NCI-H146 treated with DMSO at 0.1 percent for 48 hours (cell line): ENCODE results near the gene SYT9.

Experiments
- DNase-seq: peaks from one replicate; lab custom pipeline; 2025; ENCODE audit not compliant: unreplicated experiment; lab: John Stamatoyannopoulos, UW

SYT9 gene

DNA sequence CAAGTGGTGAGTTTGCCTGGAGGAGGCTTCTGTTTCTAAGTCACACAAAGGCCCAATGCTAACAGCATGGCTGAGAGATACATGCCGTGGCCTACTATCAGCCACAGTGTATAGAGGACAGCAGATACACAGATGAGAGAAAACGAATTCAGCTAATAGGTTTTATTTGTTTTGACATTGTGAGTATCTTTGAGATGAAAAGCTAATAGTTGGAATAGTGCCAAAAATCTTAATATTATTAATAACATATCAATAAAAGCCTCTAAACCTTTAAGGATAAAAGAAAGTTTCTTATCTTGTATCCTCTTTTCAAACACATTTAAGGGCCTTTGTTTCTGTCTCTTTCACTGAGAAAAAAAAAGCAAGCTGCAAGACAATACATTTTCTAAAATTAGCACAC is 203.2 kb downstream of the SYT9 start:
- DNase-seq: no peak

DNA sequence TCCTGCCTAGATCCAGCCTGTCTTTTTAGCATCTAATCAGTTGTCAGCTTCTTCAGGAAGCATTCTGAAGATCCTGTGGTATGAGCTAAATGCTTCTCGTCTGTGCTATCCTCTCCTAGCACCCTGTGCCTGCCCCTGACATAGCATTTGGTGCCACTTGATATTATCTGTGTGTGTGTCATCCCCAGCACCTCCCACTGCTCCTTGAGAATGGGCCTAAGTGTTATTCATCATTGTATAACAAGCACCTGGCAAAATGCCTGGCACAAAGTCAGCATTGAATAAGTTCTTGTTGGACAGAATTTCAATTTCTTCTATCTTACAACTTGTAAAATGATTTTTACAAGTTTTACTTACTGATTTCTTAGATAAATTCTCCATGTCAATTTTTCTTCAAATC is 205.5 kb downstream of the SYT9 start:
- DNase-seq: no peak

DNA sequence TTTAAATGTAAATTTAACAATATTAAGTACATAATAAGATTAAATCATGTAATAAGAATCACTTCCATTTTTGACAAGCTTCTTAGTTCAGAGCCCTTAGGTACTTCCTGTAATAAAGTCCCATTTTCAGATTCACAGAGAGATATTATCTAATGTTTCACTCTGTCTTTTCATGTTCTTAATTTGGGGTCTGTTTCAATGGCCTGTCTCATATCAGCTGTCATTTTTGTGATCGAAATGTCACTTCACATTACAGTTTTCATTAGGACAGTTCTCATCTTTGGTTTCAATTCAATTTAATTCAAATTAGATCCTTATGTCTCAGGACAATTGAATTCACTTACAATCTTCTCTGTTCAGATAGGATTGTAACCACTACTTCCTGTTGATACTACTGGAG is 211.0 kb downstream of the SYT9 start:
- no peak for DNase-seq

- DNase-seq: no peak
Measured at GRCh38 chr11:7467652-7468051, 215.9 kb downstream of the SYT9 start.

- no peak for DNase-seq
Measured at GRCh38 chr11:7469351-7469865, 217.7 kb downstream of the SYT9 start.

DNA sequence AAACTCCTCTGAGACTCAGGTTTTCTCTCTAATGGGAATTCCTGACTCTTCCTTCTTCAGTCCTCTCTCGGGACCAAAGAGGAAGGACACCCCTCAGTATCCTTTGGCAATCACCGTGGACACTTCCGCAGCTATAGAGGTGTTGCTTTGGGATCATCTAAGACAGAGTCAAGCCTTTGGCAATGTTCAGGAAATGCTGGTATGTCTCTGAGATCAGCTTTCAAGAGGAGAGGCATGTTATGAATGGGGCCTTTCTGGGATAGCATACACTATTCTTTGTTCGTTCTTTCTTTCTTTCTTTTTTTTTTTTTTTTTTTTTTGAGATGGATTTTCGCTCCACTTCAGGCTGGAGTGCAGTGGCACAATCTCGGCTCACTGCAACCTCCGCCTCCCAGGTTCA is 219.4 kb downstream of the SYT9 start:
- no peak for DNase-seq

DNA sequence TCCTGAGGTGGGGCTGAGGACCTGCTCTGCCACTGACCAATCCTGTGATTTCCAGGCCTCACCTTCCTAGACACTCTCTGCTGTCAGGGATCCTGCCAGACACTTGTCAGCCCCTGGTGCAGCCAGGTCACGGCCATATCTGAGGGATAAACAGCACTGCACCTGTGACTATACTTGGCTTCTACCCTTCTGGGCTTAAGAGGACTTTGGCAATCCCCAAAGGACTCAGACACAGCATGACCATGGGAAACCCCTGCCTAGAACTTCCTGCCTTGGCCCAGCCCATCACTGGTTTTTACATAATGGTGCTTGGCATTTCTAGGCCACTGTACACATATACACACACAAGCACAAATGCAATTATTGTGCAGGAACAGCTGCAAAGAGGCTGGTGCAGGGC is 222.0 kb downstream of the SYT9 start:
- DNase-seq: no peak

DNA sequence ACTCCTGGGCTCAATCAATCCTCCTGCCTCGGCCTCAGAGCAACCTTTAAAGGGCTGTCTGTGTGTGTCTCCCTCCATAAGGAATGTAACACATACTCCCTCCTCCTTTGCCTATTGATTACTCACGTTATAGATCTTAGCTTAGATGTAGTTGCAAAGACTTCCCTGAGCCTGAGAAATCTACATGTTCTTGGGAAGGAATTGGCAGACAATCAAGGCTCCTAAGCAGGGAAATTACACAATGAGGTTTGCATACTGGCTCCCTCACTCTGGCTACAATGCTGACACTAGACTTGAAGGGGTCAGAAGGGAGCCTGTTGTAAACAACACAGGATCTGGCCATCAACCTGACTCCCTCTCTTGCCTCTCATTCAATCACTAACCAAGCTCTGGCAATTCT is 228.4 kb downstream of the SYT9 start:
- no peak for DNase-seq

- DNase-seq: no peak
Measured at GRCh38 chr11:7484131-7484530, 232.4 kb downstream of the SYT9 start.

DNA sequence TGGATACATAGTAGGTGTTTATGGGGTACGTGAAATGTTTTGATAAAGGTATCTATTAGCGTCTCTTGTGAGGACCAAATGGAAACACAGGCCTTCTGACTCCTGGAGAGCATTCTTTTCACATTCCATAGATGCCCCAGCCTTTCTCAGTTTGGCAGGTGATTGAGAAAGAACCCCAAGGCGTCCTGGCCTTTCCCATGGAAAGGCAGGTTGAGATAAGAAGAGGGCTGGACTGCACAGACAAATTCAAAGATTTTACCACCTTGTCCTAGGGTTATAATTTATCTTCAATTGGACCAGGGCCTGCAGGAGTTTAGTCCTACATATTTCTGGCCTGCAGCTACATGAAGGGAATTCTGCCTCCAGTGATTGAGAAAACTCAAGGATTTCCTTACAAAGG is 232.9 kb downstream of the SYT9 start:
- no peak for DNase-seq

DNA sequence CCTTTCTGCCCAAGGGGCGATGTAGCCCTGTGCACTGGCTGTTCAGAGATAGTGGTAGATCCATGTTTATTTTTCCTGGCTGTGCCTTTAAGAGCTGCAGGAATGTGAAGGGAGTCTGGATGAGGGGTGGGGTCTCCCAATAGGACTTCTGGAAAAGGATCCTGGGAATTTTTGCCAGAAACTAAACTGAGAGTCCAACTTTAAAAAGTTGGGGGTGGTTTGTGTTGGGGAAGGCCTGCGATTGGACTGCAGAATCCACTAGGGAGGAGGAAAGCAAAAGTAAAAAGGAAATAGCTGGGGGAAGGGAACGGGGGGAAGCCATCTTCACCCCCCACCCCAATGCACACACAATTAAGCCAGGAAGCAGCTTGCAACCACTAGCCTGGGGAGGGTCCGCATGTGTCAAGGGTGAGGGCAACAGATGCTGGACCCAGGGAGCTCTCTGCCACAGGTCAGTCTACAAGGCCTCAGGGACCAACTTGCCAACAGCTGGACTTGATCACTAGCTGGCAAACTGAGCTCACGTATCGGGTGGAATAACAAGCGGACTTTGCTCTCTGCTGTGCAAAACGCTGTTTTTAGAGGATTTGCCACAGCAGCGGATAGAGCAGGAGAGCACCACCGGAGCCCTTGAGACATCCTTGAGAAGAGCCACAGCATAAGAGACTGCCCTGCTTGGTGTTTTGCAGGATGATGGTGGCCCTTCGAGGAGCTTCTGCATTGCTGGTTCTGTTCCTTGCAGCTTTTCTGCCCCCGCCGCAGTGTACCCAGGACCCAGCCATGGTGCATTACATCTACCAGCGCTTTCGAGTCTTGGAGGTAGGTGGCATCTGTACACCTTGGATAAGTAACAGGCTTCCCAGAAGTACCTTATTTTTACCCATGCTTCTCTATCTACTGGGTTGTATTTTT is 233.7 kb downstream of the SYT9 start, which contains the start of gene OLFML1:
Gene OLFML1 (plus strand): TSS at position 321 of the 912 bp plus-strand sequence. CDS start 370 bp downstream, at position 691.
- DNase-seq: no peak

DNA sequence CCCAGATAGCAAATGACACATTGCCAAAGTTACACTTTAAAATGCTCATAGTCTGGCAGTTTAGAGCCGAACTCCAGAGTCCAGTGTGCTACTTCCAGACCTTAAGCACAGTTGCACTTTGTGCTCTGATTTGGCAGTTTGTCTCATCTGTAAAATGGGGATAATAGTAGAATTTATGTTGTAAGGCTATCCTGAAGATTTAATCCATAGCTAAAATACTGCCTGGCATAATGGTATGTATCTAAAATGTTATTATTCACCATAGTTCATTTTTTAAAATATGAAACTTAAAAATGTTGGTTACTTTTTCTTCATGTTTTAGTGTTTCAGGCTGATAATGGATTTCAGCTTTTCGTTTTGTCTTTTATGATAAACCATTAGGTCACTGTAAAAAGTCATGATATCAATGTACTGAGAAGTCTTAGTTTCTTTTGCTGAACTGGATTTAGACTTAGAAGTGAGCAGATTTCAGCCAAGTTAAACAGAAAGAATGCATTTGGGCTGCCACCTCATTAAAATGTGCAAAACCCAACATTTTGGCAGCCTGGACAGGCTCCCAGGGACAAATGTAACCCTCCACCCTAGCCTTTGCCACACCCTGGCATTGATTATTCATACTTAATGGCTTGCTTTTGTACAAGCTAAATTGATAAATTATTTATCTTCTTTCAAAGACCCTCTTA is 234.5 kb downstream of the SYT9 start:
- DNase-seq: no peak

GRCh38 chr11:7486781-7487140 is 235.1 kb downstream of the SYT9 start:
- no peak for DNase-seq

DNA sequence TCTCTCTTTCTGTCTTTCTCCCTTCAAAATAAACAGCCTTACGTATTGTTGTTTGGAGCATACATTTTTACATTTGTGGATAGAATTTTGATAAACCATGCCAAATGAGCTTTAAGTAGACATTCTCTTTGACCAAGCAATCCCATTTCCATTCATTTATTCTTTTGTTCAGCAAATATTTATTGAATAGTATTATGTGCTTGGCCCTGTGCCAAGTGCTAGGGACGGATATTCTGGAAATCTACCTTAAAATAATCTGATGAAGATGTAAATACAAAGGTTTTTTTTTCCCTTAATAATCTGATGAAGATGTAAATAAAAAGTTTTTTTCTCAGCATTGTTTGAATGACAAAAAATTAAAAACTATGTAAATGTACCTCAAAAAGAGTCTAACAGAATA is 235.7 kb downstream of the SYT9 start:
- DNase-seq: no peak

GRCh38 chr11:7488681-7489080 is 237.0 kb downstream of the SYT9 start:
- no peak for DNase-seq

DNA sequence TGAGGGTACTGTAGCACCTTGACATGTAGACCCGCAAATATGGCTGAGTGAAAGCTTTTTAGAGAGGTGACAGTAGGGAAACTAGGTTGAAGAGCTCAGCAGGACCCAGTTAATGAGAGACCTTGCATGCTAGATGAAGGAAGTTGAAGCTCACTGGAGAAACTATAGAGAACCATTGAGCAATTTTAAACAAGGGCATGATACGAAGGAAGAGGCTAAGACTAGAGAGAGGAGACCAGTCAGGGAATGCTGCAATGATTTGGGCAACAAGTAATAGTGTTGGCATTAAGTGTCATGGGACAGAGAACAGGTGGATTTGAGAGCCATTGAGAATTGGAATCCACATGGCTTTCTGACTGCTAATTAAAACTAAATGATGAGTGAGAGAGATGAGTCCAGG is 237.7 kb downstream of the SYT9 start:
- no peak for DNase-seq

DNA sequence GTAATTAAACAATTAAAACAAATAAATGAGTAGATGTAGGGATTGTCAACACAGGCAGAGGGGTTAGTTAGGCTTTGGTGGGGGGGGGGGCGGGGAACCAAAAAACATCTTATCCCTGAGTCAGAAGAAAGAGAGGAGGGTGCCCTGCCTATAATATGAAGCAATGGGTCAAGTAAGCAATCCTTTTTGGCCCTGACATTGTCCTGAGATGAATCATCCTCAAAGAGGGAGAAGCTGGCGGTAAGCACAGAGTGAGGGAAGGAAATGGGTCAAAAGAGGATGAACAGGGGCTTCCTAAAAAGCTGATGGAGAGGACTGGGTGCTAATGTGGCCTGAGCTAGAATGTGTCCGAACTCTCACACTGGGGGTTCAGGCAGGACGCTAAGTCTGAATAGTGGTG is 238.3 kb downstream of the SYT9 start:
- no peak for DNase-seq

DNA sequence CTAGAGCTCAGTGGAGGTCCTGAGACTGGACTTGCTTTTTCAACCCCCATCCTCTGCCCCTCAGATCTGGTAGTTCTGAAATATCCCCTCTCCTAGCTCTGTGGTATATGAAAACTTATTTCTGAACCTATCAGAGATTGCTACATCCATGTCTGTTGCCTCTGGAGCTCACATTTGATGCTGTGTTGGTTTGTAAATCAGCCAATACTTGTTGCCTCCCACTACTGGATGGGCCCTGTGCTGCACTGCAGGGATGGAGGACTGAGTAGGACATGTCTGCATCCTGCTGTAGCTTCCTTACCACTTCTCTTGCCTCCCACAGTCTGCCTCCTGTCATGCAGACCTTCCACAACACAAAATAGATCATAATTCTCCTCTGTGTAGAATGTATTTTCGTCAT is 238.8 kb downstream of the SYT9 start:
- no peak for DNase-seq

- DNase-seq: no peak
Measured at GRCh38 chr11:7492253-7492652, 240.5 kb downstream of the SYT9 start.

GRCh38 chr11:7493670-7494069 is 242.0 kb downstream of the SYT9 start:
- DNase-seq: no peak

- DNase-seq: no peak
Measured at GRCh38 chr11:7494086-7494745, 242.5 kb downstream of the SYT9 start.
